ENCODE measurements around the gene KIAA0825.

Gene KIAA0825

GRCh38 chr5:94571415-94571814 lies 47.0 kb downstream of the KIAA0825 start:
- no peak for DNase-seq

- DNase-seq, result no peak
Measured at GRCh38 chr5:94564812-94565211, 53.6 kb downstream of the KIAA0825 start.

- no peak for DNase-seq
Measured at GRCh38 chr5:94562327-94562971, 56.0 kb downstream of the KIAA0825 start.

- DNase-seq, result no peak
Measured at GRCh38 chr5:94558028-94558427, 60.4 kb downstream of the KIAA0825 start.

- no peak for DNase-seq
Measured at GRCh38 chr5:94551858-94552257, 66.5 kb downstream of the KIAA0825 start.

- DNase-seq, result no peak
Measured at GRCh38 chr5:94545870-94546625, 72.4 kb downstream of the KIAA0825 start.

GRCh38 chr5:94544875-94545547 lies 73.4 kb downstream of the KIAA0825 start:
- DNase-seq, result no peak

- DNase-seq, result no peak
Measured at GRCh38 chr5:94544031-94544650, 74.3 kb downstream of the KIAA0825 start.

GRCh38 chr5:94540856-94541494 lies 77.4 kb downstream of the KIAA0825 start:
- no peak for DNase-seq

- DNase-seq, result no peak
Measured at GRCh38 chr5:94538260-94538659, 80.1 kb downstream of the KIAA0825 start.

GRCh38 chr5:94526706-94527105 lies 91.7 kb downstream of the KIAA0825 start:
- no peak for DNase-seq

GRCh38 chr5:94524841-94525697 lies 93.3 kb downstream of the KIAA0825 start:
- DNase-seq, result no peak

- no peak for DNase-seq
Measured at GRCh38 chr5:94523018-94523417, 95.4 kb downstream of the KIAA0825 start.

- no peak for DNase-seq
Measured at GRCh38 chr5:94522117-94522516, 96.3 kb downstream of the KIAA0825 start.

GRCh38 chr5:94517490-94518488 lies 100.6 kb downstream of the KIAA0825 start:
- DNase-seq, result no peak

- DNase-seq, result no peak
Measured at GRCh38 chr5:94516148-94516547, 102.3 kb downstream of the KIAA0825 start.

- DNase-seq, result no peak
Measured at GRCh38 chr5:94508461-94509148, 109.8 kb downstream of the KIAA0825 start.

GRCh38 chr5:94505327-94506068 lies 112.9 kb downstream of the KIAA0825 start:
- no peak for DNase-seq

GRCh38 chr5:94503677-94504076 lies 114.7 kb downstream of the KIAA0825 start:
- no peak for DNase-seq
